EH (cell line): Measurements from ENCODE around the gene MAP3K3.

ENCODE experiments used
- DNase-seq: peaks from one replicate; pipeline ENCODE4 v3.0.0-alpha.2; 2015; ENCODE audit warnings: low read depth

MAP3K3 gene

DNA sequence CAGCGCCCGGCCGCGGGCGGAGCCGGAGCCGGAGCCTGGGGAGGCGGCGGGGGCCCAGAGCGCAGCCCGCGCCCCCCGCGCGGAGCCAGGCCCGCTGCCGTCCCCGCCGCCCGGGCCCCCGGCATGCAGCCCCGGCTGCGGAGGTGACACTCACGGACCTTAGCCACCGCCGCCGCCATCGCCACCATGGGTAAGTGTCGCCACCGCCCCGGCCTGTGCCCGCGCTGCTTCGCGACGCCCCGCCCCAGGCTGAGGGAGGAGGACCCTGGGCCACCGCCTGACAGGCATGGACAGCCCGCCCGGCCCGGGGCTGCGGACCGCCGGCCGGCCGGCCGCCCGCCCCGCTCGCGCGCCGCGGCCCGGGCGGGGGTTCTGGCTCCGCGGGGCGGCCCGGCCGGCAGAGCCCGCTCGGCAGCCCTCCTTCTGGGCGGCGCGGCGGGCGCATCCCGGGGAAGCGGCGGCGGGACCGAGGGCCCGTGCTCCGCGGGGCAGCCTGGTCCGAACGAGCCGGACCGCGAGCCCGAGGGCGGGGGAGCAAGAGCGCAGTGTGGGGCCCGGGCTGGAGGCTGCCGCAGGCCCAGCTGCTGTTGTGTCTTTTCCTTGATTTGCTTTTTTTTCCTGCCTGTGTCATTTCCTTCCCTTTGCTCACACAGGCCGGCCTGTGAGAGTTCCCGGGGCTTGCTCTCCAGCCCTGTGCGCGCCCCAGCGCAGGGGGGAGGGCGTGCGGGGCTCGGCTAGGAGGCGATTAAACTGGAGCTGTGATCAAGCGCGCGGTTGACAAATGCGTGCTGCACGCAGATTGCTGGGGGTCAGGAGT is 565 bp downstream of the MAP3K3 start:
- DNase-seq: peak; percentile 68

DNA sequence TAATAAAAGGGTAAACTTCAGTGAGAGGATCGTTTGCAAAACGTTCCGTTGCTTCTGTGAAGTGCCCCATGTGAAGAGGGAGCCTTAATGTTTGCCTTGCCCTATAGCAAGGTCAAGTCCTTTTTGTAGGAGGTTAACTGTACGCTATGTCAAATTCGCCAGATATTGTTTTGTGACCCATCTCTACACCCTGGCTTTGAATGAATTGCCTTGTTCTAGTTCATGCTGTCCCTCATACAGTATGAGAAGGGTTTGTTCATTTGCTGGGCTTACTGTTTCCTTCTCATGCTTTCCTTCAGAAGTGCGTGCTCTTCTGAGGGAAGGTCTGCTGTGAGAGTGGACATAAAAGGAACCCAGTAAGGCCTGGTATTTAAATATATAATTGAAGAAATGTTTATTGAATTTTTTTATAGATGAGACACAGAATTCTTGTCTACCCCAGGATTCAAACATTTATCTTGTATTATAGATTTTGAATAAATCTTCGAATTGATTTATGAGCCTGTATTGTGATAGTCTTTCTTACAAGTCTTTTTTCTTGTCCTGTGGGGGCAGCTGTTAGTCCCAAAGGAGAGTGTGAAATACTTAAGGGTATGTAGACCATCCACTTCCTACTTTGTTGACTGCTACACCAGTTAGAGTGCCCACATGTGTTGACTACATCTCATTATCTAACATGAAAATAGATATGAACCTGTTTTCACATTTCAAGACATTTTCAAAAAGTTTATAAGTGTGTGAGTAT is 1.7 kb downstream of the MAP3K3 start:
- DNase-seq: no peak

DNA sequence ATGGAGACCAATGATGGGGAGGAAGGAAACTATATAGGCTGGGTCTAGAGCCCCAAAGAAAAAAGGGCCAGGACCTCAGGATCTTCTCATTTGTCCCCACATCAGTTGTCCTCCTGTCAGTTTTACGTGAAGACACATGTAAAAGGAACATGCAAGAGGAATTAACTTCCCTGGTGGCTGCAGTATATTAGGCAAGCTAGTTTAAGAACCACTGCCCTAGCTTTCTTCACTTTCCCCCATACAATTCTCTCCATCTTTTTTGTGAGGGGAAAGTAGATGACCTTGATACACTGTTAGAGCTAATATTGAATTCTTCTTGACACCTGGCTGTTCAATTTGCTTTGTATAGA is 2.3 kb downstream of the MAP3K3 start:
- no peak for DNase-seq

DNA sequence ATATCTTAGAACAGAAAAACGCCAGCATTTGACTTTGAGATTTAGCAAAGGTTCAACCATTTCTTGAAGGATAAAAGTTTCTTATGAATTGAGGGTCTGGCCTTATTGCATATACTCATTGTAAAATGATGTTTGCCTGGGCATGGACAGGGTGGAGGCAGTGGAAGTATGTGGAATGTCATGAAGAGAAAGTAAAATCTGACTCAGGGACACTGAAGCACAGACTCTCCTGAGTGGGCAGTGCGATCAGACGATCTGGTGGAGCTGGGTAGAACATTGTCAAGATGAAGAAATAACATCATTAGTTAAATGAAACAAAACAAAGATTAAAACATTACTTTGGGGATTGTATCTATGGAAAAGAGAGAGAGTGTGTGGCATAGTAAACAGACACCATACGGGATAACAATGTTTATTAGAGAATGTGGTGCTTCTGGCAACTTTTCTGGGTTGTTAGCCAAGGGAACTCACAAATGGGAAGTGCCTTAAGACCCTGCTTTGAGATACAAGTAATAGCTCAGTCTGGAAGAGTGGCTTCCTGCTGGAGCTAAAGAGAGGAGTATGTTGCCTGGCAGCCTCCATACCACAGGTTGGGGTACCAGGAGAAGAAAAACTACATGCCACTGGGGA is 4.4 kb downstream of the MAP3K3 start:
- peak; percentile 58 for DNase-seq

DNA sequence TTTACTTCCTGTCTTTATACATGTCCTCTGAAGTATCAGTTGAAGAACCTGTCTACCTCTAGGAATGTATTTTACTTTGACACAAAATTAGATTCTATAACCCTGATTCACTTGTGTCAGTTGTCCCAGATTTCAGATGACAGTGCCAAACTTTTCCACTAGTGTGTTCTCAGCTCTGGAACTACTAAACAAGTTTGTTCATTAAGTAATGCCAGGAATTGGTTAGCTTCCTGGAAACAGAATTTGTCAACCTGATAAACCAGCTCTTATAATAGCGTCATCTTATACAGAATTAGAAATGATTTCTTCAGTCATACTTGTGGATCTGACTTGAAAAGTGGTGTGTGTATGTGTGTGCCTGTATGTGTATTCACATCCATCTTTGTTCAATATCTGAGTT is 7.4 kb downstream of the MAP3K3 start:
- DNase-seq: no peak

DNA sequence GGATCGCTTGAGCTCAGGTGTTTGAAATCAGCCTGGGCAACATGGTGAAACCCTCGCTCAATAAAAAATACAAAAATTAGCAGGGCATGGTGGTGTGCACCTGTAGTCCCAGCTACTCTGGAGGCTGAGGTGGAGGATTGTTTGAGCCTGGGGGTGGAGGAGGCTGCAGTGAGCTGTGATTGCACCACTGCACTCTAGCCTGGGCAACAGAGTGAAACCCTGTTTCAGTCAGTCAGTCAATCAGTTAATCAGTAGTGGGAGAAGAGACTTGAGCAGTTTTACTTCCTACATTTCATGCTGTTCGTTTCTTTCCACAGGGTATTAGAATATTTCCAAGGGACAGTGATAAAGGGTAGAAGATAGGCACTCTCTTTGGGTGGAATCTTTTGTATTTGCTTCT is 8.8 kb downstream of the MAP3K3 start:
- no peak for DNase-seq

DNA sequence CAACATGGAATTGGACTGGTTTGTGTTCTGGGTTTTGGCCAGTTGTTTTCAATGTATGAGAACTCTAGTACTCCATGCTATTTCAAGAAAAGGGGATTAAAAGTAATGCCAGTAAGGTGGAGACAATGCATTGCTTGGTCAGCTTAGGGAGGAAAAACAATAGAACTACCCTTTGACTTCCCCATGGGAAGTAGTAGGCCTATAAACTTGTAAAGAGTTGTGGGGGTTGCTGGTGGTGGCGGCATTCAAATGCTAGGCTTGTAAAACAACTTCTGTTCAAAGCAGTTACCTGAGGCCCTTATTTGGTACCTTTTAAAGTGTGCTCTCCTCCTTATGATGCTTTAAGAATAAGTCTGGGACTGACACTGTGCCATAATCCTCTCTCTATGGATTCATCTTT is 9.4 kb downstream of the MAP3K3 start:
- no peak for DNase-seq

DNA sequence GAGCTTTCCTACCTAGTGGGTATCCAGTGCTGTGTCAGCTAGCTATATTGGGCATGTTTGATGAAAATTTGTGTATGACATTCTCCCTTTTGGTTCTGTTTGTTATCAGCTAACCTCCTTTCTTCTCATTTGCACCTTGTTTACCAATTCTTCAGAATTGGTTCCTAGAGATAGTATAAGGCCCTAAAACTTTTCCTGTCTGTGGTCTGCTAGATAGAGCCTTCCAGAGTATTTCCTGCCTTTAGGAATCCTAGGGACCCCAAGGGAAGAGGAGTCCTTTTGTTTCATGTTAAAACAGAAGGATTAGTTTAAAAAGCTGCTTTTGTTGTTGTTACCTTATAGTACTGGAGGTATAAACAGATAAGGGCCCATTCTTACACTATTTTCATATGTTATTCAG is 11.5 kb downstream of the MAP3K3 start:
- no peak for DNase-seq

DNA sequence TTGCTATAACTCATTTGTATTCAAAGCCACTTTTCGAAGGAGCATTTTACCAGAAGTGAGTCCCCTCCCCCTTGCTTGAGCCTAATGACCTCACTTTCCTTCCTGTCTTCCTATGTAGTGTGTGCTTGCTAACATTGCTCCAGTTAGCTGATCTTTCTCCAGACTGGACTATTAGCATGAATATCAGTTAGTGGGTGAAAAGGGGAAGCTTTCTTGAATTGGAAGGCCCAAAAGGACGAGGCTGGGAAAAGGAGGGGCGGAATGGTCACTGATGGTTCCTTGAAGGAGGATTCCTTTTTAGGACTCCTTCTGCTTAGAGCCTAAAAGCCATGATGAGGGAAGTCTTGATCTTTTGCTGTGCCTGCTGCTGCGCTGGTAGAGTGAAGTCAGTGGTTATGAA is 11.9 kb downstream of the MAP3K3 start:
- DNase-seq: peak; percentile 16

DNA sequence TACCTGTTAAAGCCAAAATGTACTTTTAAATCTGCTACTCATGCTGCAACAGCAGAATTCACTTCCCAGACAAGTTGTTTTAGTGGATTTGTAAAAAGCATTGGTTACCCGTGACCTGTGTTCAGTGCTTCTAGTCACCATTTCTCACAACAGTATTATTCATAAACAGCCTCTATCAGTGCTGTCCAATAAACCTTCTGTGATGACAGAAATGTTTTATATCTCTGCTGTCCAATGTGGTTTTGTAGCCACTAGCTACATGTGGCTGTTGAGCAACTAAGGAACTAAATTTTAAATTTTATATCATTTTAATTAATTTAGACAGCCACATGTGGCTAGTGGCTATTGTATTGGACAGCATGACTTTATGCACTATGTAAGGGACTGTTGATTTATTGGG is 12.6 kb downstream of the MAP3K3 start:
- DNase-seq: no peak

DNA sequence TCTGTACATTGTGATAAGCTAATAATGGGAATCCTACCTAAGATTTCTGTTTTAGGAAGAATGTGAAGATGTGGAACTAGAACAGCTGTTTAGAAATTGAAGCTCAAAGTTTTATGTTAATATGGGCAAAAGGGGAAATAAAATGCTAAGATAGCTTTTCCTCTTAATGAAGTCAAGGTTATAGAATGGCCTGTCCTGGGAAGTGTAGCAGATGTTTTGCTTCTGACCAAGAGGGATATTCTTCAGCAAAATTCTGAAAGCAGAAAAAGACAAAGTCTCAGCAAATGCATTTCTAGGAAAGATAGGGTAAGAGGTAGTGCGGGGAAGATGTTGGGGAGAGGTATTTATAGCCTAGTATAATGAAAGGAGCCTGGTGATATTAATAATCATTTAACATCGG is 13.1 kb downstream of the MAP3K3 start:
- no peak for DNase-seq

DNA sequence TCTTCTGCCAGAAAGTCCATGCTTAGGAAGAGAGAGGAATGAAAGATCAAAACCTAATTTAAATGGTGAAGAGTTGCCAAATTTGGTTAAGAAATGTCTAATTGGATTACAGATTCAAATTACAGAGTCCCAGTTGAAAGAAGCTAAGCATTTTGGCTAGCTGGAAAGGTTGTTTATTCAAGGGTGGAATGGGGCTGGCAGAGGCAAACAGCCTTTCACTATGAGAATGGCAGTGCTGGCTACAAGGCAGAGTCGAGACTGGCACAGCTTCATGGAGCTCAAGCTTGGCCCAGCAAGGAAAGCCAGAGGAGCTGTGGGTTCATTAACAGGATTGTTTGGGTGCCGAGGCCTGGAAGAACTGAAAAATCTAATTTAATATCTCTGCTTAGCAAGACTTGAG is 13.6 kb downstream of the MAP3K3 start:
- no peak for DNase-seq

DNA sequence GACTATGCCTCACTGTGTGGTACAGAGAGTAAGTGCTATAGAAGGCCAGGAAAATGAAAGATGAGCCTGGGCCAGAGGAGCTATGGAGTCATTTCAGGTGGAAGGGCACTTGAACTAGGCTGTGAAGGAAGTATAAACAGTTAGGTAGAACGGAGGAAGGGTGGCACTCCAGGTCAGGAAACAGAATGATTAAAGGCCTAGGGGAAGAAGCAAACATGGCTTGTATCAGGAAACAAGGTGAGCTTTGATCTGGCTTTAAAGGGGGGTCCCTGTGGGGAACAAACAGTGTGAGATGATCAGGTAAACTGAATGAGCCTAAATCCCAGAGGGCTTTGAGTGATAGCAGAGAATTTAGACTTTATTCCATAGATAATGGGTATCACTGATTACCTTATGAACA is 16.9 kb downstream of the MAP3K3 start:
- no peak for DNase-seq

DNA sequence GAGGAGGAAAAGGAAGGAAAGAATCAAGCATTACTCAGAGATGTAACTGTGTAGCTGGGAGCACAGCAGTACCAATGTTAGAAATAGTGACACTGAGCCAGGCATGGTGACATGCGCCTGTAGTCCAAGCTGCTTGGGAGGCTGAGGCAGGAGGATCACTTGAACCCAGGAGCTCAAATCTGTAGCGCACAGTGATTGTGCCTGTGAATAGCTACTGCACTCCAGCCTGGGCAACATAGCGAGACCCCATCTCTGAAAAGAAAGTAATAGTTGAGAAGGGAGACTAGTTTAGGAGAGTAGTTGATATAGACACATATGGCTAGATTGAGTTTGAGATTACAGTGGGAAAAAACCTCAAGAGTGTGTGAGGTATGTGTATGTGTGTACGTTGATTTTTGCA is 17.8 kb downstream of the MAP3K3 start:
- DNase-seq: no peak

DNA sequence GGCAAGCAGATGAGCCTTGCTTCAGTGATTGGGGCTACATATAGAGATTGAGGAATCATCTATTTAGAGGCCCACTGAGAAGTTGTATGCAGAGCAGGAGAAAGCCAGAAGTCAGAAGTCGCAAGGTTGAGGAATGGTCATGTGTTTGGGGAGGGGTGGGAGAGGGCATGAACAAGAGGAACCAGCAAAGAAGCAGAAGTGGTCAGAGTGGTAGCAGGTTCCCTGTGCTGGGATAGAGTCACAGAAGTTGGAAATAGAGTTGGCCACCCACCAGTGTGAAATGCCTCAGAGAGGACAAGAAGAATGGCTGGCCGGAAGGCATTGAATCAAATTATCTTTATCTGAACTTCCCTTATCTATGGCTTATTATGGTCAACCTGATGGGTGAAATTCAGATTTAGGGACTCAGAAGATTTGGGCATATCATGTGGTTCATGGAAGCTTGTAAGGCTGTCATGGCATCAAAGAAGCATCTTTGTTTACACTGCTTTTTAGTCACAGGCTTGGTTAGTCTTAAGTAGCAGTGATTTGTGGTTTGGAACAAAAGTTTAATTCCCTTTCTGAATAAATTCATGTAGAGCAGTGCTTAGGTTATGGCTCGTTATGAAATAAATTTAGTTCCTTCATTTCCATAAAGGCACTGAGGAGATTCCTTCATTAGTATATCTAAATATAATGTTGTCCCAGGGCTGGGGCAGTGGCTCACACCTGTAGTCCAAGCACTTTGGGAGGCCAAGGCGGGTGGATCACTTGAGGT is 19.7 kb downstream of the MAP3K3 start:
- DNase-seq: no peak

DNA sequence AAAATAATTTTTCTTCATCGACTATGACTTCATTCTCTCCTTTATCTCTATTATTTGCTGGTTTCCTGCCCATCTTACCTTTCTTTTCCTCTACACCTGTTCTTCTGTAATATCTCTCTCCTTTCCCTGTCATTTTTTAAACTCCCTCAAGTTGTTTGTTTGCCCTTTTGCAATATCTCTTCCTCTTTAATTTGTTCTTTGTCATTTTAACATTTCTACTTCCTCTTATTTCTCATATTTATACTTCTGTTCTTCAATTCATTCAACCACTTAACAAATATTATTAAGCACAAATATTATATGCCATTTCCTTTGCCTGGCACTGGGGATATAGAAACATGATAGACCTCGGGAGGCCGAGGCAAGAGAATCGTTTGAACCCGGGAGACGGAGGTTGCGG is 22.6 kb downstream of the MAP3K3 start:
- DNase-seq: no peak

DNA sequence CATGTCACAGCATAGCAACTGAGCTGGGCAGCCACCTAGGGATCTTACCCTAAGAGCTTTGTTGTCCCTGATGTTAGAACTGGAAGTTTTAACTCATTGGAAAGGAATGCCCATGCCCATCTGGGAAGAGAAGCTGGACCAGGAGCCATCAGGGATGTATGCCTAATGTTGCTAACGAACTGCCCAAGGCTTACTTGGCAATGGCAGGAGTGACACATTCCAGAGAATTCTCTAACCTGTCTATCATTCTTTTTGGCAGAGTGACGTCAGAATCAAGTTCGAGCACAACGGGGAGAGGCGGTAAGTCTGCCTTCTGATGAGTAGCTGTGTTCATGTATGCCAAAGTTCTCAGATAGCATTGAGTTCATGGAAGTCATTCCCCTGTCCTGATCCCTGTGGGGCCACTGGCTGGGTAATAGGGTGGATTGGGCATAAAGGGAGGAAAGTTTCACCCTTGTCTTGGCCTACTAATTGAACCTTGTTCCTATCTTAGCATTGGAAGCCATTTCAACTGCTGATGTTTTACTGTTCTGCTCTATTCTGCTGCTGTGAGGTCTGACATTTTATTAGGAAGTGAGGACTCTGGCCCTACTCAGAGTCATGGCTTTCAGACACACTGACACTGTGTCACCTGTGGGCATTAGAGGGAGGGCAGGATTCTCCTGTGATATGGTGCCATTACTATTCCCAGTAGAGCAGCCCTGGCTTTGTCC is 23.7 kb downstream of the MAP3K3 start:
- peak; percentile 47 for DNase-seq

DNA sequence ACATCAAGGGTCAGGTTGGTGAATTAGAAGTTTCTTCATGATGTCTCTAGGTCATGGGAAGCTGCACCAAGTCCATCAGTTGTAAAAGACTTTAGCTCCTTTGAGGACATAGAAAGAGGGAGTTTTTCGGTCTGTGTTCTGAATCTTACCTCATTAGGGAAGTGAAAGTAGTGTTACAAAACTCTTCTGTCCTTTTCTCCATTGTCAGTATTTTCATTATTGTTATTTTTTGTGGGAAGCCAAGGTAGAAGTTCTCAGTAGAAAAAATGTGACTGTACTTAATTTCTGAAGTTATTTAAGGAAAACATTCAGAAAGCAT is 24.2 kb downstream of the MAP3K3 start:
- DNase-seq: no peak

DNA sequence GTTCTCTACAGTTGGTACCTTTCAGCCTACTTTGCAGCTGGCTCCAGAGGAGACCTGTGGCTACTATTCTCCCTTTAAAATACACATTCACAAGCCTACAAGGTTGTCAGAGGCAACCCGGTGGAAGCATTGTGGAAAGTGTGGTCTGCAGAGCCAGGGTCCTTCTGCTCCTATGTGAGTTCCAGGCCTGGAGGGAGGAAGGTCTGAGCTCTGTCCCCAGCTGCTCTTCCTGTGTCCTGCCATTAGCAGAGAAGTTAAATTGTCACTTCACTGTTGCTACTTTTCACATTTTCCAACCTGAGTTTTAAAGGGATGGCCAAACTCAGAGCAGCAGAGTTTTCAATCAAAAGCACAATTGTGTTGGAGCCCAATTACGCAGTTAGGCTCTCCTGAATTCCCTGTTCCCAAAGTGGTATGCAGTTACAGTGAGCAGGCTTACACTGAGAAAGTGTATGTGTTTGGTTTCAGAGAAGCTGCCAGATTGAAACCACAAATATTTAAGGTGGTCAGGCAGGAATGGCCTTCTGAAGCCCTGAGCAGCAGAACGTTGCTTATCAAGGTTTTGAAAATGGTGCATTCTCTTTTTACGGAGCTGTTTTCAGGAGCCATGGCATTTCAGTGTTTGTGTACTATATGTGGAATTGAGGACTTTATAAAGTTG is 25.0 kb downstream of the MAP3K3 start:
- peak; percentile 48 for DNase-seq

DNA sequence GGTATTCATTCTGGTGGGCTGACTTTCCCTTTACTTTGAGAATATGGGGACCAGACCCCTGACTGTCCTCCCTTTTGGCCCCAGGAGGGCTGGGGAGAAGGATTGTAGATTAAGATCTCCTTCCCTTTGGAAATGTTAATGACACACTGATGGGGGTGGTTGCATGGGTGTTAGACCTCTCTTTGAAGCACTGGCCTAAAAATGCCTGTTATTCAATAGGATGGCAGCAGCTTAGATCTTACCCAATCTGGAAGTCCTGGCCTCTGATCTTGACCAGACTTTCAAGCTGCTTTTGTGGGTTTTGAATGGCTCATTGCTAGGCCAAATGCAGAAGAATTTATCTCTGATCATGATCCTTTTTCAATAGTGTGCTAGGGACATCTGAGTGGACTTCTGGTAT is 25.7 kb downstream of the MAP3K3 start:
- no peak for DNase-seq

DNA sequence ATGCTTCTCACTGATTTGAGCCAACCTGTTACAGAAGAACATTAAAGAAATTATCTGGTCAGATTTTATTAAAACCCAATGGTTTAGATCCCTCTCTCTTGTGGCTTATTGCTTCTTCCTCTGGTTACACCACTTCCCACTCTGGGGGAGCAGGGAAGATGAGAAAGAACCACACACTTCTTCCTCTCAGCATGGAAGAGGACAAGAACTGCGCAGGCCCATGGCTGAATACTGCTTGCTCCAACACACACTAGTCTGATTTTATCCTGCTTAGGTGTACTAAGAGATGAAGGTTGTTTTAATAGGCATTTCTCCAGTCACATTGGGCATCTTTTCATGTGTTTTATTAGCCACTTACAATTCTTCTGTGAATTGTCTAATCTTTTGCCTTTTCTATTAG is 27.6 kb downstream of the MAP3K3 start:
- DNase-seq: no peak

DNA sequence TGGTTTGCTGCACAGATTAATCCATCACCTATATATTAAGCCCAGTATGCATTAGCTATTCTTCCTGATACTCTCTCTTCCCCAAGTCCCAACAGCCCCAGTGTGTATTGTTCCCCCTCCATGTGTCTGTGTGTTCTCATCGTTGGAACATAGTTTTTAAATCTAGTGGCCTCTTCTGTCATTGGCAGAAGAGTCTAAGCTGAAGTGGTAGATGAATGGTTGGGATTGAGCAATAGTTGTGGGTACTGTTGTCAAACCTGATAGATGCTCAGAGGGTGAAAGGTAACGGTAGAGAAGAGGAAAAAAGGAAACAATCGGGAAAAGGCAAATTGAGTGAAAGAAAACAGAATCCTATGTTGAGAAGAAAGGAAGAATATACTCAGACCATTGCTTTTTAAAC is 29.9 kb downstream of the MAP3K3 start:
- no peak for DNase-seq
